Loucy (cell line): Measurements from ENCODE around the gene CNNM1.

ENCODE experiments used
- H2AFZ ChIP-seq: fragments of 200-600 bp; sonication (generic); 2 replicates; pipeline ENCODE4 v1.6.0; 2016; ENCODE audit warnings: antibody characterized with exemption, mild to moderate bottlenecking, low read length, moderate library complexity
- H3F3A ChIP-seq: fragments of 200-600 bp; 2 replicates; pipeline ENCODE4 v1.6.0; 2016; ENCODE audit warnings: antibody characterized with exemption, low read depth, mild to moderate bottlenecking
- H3K27me3 ChIP-seq: fragments of 200-600 bp; sonication (generic); 2 replicates; pipeline ENCODE4 v1.6.1; 2014; ENCODE audit warnings: low read length, mild to moderate bottlenecking; ENCODE audit not compliant: insufficient read depth, poor library complexity, severe bottlenecking
- H3K36me3 ChIP-seq: fragments of 200-600 bp; sonication (generic); 2 replicates; pipeline ENCODE4 v1.6.1; 2016; ENCODE audit warnings: low read length; ENCODE audit not compliant: insufficient read depth
- H3K4me1 ChIP-seq: fragments of 200-600 bp; sonication (generic); 2 replicates; pipeline ENCODE4 v1.5.1; 2014; ENCODE audit warnings: low read length, mild to moderate bottlenecking; ENCODE audit not compliant: insufficient read depth, poor library complexity, severe bottlenecking
- H3K4me2 ChIP-seq: fragments of 200-600 bp; sonication (generic); 2 replicates; pipeline ENCODE4 v1.6.0; 2014; ENCODE audit warnings: antibody characterized with exemption, low read length, low read depth, mild to moderate bottlenecking; ENCODE audit not compliant: poor library complexity, severe bottlenecking
- H3K4me3 ChIP-seq: fragments of 200-600 bp; sonication (generic); 2 replicates; pipeline ENCODE4 v1.5.1; 2014; ENCODE audit warnings: low read length, mild to moderate bottlenecking, mixed read lengths; ENCODE audit not compliant: poor library complexity, severe bottlenecking
- H3K79me2 ChIP-seq: fragments of 200-600 bp; sonication (generic); 2 replicates; pipeline ENCODE4 v1.6.1; 2014; ENCODE audit warnings: low read length; ENCODE audit not compliant: insufficient read depth
- H3K9ac ChIP-seq: fragments of 200-600 bp; sonication (generic); 2 replicates; pipeline ENCODE4 v1.6.0; 2014; ENCODE audit warnings: mild to moderate bottlenecking, low read depth, low read length, moderate library complexity; ENCODE audit not compliant: poor library complexity, severe bottlenecking
- H3K9me2 ChIP-seq: fragments of 200-600 bp; sonication (generic); replicated peaks from 2 replicates; pipeline ENCODE4 v1.6.1; 2016; ENCODE audit warnings: low read depth, low read length, mixed read lengths
- H3K9me3 ChIP-seq: fragments of 200-600 bp; sonication (generic); 2 replicates; pipeline ENCODE4 v1.6.1; 2014; ENCODE audit warnings: mild to moderate bottlenecking, antibody characterized with exemption, low read length, low read depth; ENCODE audit not compliant: insufficient read depth
- H4K20me1 ChIP-seq: fragments of 200-600 bp; sonication (generic); 2 replicates; pipeline ENCODE4 v1.6.0; 2014; ENCODE audit warnings: antibody characterized with exemption, low read length, mild to moderate bottlenecking; ENCODE audit not compliant: insufficient read depth, poor library complexity, severe bottlenecking
- EZH2phosphoT487 ChIP-seq: fragments of 200-600 bp; IDR thresholded peaks from 2 replicates; pipeline ENCODE4 v1.6.1; 2018; ENCODE audit warnings: antibody characterized with exemption, mild to moderate bottlenecking, moderate library complexity, borderline replicate concordance
- TF ChIP-seq, protein P1 (sequence below): fragments of 200-600 bp; sonication (generic); conservative IDR thresholded peaks from 2 replicates; pipeline ENCODE4 v1.5.1; 2014; ENCODE audit warnings: mild to moderate bottlenecking, antibody characterized with exemption, low read length

Gene CNNM1

DNA sequence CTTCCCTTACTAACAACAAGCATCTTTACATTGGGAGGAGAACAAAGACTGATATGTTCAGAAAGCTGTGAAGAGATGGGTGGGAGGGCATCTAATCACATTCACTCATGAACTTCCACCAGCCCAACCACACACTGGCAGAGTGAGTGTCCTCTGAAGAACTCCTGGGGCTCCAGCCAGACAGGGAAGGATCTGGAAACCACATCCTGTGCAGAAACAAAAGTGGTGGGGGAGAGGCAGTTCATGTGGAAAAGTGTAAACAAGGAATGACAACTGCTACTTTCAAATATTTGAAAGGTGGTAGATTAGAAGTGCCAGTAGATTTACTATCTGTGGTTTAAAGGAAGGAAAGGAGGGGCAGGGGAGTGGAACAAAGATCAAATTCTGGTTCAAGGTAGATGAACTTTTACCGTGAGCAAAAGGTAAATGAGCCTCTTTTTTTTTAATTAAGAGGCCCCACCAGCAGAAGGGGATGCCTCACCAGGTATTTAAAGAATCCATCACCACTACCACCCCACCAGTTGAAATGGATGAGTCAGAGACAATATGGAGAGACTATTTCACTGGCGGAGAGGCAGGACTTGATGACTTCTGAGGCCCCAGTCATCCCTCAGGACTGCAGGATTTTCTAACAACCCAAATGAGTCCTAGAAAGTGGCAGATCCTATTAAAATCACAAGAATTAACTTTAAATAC is 66.7 kb downstream of the CNNM1 start:
- Histone ChIP-seq H3K9ac (no peak overlapping the region), H3K4me2 (no peak overlapping the region)
- TF ChIP-seq, protein P1, sequence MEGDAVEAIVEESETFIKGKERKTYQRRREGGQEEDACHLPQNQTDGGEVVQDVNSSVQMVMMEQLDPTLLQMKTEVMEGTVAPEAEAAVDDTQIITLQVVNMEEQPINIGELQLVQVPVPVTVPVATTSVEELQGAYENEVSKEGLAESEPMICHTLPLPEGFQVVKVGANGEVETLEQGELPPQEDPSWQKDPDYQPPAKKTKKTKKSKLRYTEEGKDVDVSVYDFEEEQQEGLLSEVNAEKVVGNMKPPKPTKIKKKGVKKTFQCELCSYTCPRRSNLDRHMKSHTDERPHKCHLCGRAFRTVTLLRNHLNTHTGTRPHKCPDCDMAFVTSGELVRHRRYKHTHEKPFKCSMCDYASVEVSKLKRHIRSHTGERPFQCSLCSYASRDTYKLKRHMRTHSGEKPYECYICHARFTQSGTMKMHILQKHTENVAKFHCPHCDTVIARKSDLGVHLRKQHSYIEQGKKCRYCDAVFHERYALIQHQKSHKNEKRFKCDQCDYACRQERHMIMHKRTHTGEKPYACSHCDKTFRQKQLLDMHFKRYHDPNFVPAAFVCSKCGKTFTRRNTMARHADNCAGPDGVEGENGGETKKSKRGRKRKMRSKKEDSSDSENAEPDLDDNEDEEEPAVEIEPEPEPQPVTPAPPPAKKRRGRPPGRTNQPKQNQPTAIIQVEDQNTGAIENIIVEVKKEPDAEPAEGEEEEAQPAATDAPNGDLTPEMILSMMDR, result no peak
- no peak for TF ChIP-seq EZH2phosphoT487

GRCh38 chr10:99396471-99396870 is 67.3 kb downstream of the CNNM1 start:
- Histone ChIP-seq H3K4me1 (peaks cover 3% of the 10 kb centered on the region), H3K9me2 (no peaks in the 10 kb centered on the region), H3K36me3 (peaks cover 55% of the 10 kb centered on the region; the same call in 1 of the 2 replicates), H3K4me2 (no peak overlapping the region), H3K9ac (no peak overlapping the region), H4K20me1 (no peaks in the 10 kb centered on the region), H3K79me2 (no peaks in the 10 kb centered on the region), H3K4me3 (no peak overlapping the region), H3K9me3 (no peaks in the 10 kb centered on the region), H3K27me3 (no peaks in the 10 kb centered on the region), H2AFZ (no peak overlapping the region), H3F3A (no peaks in the 10 kb centered on the region)
- TF ChIP-seq, protein P1, result no peak
- no peak for TF ChIP-seq EZH2phosphoT487

More for the DNA sequence above, 66.7 kb downstream of the CNNM1 start:
- Histone ChIP-seq H3K79me2 (no peaks in the 10 kb centered on the region), H3K36me3 (peaks cover 51% of the 10 kb centered on the region; the same call in 1 of the 2 replicates), H3K4me3 (no peak overlapping the region), H3K27me3 (no peaks in the 10 kb centered on the region), H2AFZ (no peak overlapping the region), H4K20me1 (no peaks in the 10 kb centered on the region), H3K9me3 (no peaks in the 10 kb centered on the region), H3K9me2 (no peaks in the 10 kb centered on the region), H3K4me1 (peaks cover 3% of the 10 kb centered on the region), H3F3A (no peaks in the 10 kb centered on the region)

DNA sequence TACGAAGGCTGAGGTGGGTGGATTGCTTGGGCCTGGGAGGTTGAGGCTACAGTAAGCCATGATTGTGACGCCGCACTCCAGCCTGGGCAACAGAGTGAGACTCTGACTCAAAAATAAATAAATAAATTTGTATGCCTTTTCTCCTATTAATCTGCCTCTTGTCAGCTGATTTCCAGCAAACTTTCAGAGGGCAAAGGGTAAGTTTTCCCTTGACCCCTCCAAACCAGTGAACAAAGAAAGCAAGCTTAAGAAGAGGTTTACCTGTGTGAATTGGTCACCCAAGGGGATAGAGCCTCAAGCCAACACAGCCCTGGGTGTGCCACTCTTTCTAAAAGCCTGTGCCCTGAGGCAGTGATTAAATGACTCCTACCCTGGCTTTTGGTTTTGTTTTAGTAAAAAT is 70.5 kb downstream of the CNNM1 start:
- no peak overlapping the region for H3K4me2 ChIP-seq
- H3K4me3 ChIP-seq, result no peak overlapping the region
- H3K9ac ChIP-seq, result no peak overlapping the region
- no peak for TF ChIP-seq EZH2phosphoT487
- TF ChIP-seq, protein P1, result no peak
- no peaks in the 10 kb centered on the region for H3K27me3 ChIP-seq
- H3K9me2 ChIP-seq, result no peaks in the 10 kb centered on the region
- H4K20me1 ChIP-seq, result no peaks in the 10 kb centered on the region
- no peaks in the 10 kb centered on the region for H3K79me2 ChIP-seq
- no peaks in the 10 kb centered on the region for H3K9me3 ChIP-seq
- peaks cover 3% of the 10 kb centered on the region for H3K4me1 ChIP-seq
- H3F3A ChIP-seq, result no peaks in the 10 kb centered on the region
- H3K36me3 ChIP-seq, result peaks cover 83% of the 10 kb centered on the region; the same call in 1 of the 2 replicates
- no peak overlapping the region for H2AFZ ChIP-seq
